Kidney (tissue), 14 donors: ENCODE results near the gene MEFV. TPM values are rescaled to one million over a fixed set of nuclear protein-coding genes. Genes with fewer than 3 reads are reported as not detected.
"Not testable (repeated sequence)": the region's sequence is repeated elsewhere in the genome, so short reads cannot be mapped to it uniquely, and the experiment has no call there.

Experiments
- DNase-seq, 5 donors: peaks; one replicate each; pipeline ENCODE4 v3.0.0-alpha.2; 2013 to 2020
- FAIRE-seq: peaks from 2 replicates; lab custom pipeline; 2012; peaks lifted over from hg19 to GRCh38; lab: Jason Lieb, UNC
- H3K27ac ChIP-seq, 2 donors: one replicate each; pipeline ENCODE4 v1.7.0; 2013; ENCODE audit warnings: low read depth in 2 of 2, low read length in 2 of 2, inconsistent platforms in 1 of 2
- H3K27me3 ChIP-seq: one replicate; pipeline ENCODE4 v1.7.1; 2013; ENCODE audit warnings: low read length, inconsistent platforms; ENCODE audit not compliant: control insufficient read depth, insufficient read depth
- H3K36me3 ChIP-seq, 3 donors: one replicate each; pipeline versions ENCODE4 v1.7.0 to v1.7.1; 2013; ENCODE audit warnings: low read length in 3 of 3, control low read depth in 1 of 3, inconsistent platforms in 1 of 3; ENCODE audit not compliant: insufficient read depth in 3 of 3, control insufficient read depth in 2 of 3
- H3K4me1 ChIP-seq, 3 donors: one replicate each; pipeline versions ENCODE4 v1.7.0 to v1.7.1; 2013; ENCODE audit warnings: low read length in 3 of 3, inconsistent platforms in 1 of 3, low read depth in 1 of 3; ENCODE audit not compliant: control insufficient read depth in 2 of 3, insufficient read depth in 2 of 3
- H3K4me3 ChIP-seq, 3 donors: one replicate each; pipeline versions ENCODE4 v1.7.0 to v1.8.1; 2013; ENCODE audit warnings: low read length in 3 of 3, control low read depth in 1 of 3, inconsistent platforms in 1 of 3
- H3K9ac ChIP-seq, 3 donors: one replicate each; pipeline versions ENCODE4 v1.7.0 to v1.7.1; 2013; ENCODE audit warnings: low read length in 3 of 3, control low read depth in 1 of 3, inconsistent platforms in 1 of 3
- H3K9me3 ChIP-seq, 3 donors: one replicate each; pipeline versions ENCODE4 v1.7.0 to v1.7.1; 2013; ENCODE audit warnings: low read length in 3 of 3, control low read depth in 1 of 3, inconsistent platforms in 1 of 3; ENCODE audit not compliant: control insufficient read depth in 2 of 3, insufficient read depth in 1 of 3
- CTCF ChIP-seq: IDR thresholded peaks from 3 replicates; pipeline ENCODE4 v1.5.1; 2012; ENCODE audit warnings: mild to moderate bottlenecking, moderate library complexity, borderline replicate concordance; ENCODE audit not compliant: insufficient read depth; ENCODE audit errors: extremely low read depth
- intact Hi-C: fragments of 100-400 bp; cut with DNase I; formaldehyde crosslinking; loops from one replicate; pipeline ENCODE4 v1.11.1; 2022
- polyA plus RNA-seq: library from polyadenylated mRNA; stranded (reverse); fragments of 350-450 nt; fragmentation: Illumina TruSeq; extraction: RNeasy Lipid Tissue Mini Kit (QIAGEN cat#74804); gene quantifications from one replicate; pipeline ENCODE4 v1.2.3, GENCODE V29; 2014; ENCODE audit warnings: low read depth, low replicate concordance; ENCODE audit not compliant: insufficient read depth
- total RNA-seq: library from RNA; stranded (reverse); fragmentation: NEBNext Ultra II Directional; extraction: Animal tissue kit (Norgen Biotek cat#: 25700); gene quantifications from one replicate; pipeline ENCODE4 v1.2.1, GENCODE V29; 2021
- donor health status: control.
- donor health status: control.
- donor health status: control.
- donor health status: control.
- donor health status: control.
- donor health status: DM: yes; HTN: yes; CAD: no.
- donor health status: Normal renal cell carcinoma (clear cell type).

The MEFV gene
- total and polyA plus RNA-seq, 2 donors from 2014 or later = 4.1 TPM; not detected in 1

- intact Hi-C loops = no loop called here
These were observed 20.2 kb upstream of the MEFV start for GRCh38 chr16:3276679-3277078.

GRCh38 chr16:3274947-3275346 is 18.5 kb upstream of the MEFV start:
- no peaks in the 10 kb centered on the region for H3K4me1 ChIP-seq

More at GRCh38 chr16:3276679-3277078, 20.2 kb upstream of the MEFV start:
- no peaks in the 10 kb centered on the region for H3K27me3 ChIP-seq
- no peak for FAIRE-seq
- H3K9me3 ChIP-seq = no peaks in the 10 kb centered on the region
- H3K36me3 ChIP-seq = no peaks in the 10 kb centered on the region
- no peak overlapping the region for H3K4me3 ChIP-seq
- no peak for TF ChIP-seq CTCF
- H3K9ac ChIP-seq = no peak overlapping the region
- no peak overlapping the region for H3K27ac ChIP-seq
- no peak for DNase-seq
- no peaks in the 10 kb centered on the region for H3K4me1 ChIP-seq

GRCh38 chr16:3274490-3274889 is 18.1 kb upstream of the MEFV start:
- intact Hi-C loops = no loop called here
- no peak for FAIRE-seq
- TF ChIP-seq CTCF = no peak

More at GRCh38 chr16:3274947-3275346, 18.5 kb upstream of the MEFV start:
- Histone ChIP-seq H3K9ac (no peak overlapping the region), H3K27ac (peak overlapping the region in 1 of 2 donors; percentile 1), H3K27me3 (no peaks in the 10 kb centered on the region), H3K4me3 (no peak overlapping the region), H3K9me3 (no peaks in the 10 kb centered on the region), H3K36me3 (no peaks in the 10 kb centered on the region)
- FAIRE-seq (no peak), DNase-seq (no peak)
- TF ChIP-seq CTCF = no peak
- intact Hi-C loops = no loop called here

GRCh38 chr16:3271281-3271680 is 14.8 kb upstream of the MEFV start:
- H3K4me3 ChIP-seq, intact Hi-C loops, H3K4me1 ChIP-seq, DNase-seq, H3K9ac ChIP-seq, H3K27ac ChIP-seq, H3K9me3 ChIP-seq, FAIRE-seq, H3K36me3 ChIP-seq, H3K27me3 ChIP-seq: not testable (repeated sequence)

More at GRCh38 chr16:3274490-3274889, 18.1 kb upstream of the MEFV start:
- no peaks in the 10 kb centered on the region for H3K36me3 ChIP-seq
- no peak overlapping the region for H3K27ac ChIP-seq
- H3K4me3 ChIP-seq = no peak overlapping the region
- no peaks in the 10 kb centered on the region for H3K9me3 ChIP-seq
- DNase-seq = peak in 3 of 5 donors; percentile 51 to 64 (median 60)
- no peaks in the 10 kb centered on the region for H3K4me1 ChIP-seq
- H3K27me3 ChIP-seq = no peaks in the 10 kb centered on the region
- no peak overlapping the region for H3K9ac ChIP-seq

- H3K4me3 ChIP-seq, DNase-seq, H3K9me3 ChIP-seq, H3K27me3 ChIP-seq, FAIRE-seq, H3K27ac ChIP-seq, intact Hi-C loops, H3K4me1 ChIP-seq, H3K9ac ChIP-seq, H3K36me3 ChIP-seq: not testable (repeated sequence)
These were observed 14.3 kb upstream of the MEFV start for GRCh38 chr16:3270718-3271117.
